ENCODE data around the gene EXOC8.

GRCh38 chr1:231383159-231383860 is 45.7 kb upstream of the EXOC8 start:
- no peak for TF ChIP-seq CTCF (IDR thresholded peaks at IDR 0.05)
- TF ChIP-seq FOXP4 (CRISPR knock-in tag; IDR thresholded peaks at IDR 0.05): no peak
- no peak for TF ChIP-seq ZSCAN18 (CRISPR knock-in tag; IDR thresholded peaks at IDR 0.05)
- no peak for TF ChIP-seq TEAD1 (CRISPR knock-in tag; IDR thresholded peaks at IDR 0.05)

Data from WTC11 (cell line).